HG03378 (cell line): ENCODE measurements around the gene CSF3R.

Source experiments
- ATAC-seq: cut with Tn5 transposase; IDR thresholded peaks from one replicate; pipeline ENCODE4 v1.9.1; 2021; ENCODE audit warnings: mild to moderate bottlenecking, moderate library complexity; ENCODE audit not compliant: unreplicated experiment

CSF3R gene

GRCh38 chr1:36482724-36483388 is at the start of gene CSF3R:
TSS of gene CSF3R (minus strand) at chr1:36482913. CDS start at chr1:36479496, 3,417 bp downstream.
- no peak for ATAC-seq

- no peak for ATAC-seq
Observed at GRCh38 chr1:36531833-36532232, 49.1 kb upstream of the CSF3R start.

GRCh38 chr1:36530791-36531190 is 48.1 kb upstream of the CSF3R start:
- no peak for ATAC-seq

- ATAC-seq, result no peak
Observed at GRCh38 chr1:36530261-36530660, 47.5 kb upstream of the CSF3R start.

GRCh38 chr1:36529769-36530260 is 47.1 kb upstream of the CSF3R start:
- ATAC-seq, result no peak

- ATAC-seq, result no peak
Observed at GRCh38 chr1:36528361-36529349, 45.9 kb upstream of the CSF3R start.

GRCh38 chr1:36525166-36525565 is 42.5 kb upstream of the CSF3R start:
- ATAC-seq, result no peak

- no peak for ATAC-seq
Observed at GRCh38 chr1:36524359-36525062, 41.8 kb upstream of the CSF3R start.

- ATAC-seq, result no peak
Observed at GRCh38 chr1:36523850-36524249, 41.1 kb upstream of the CSF3R start.

GRCh38 chr1:36523230-36523495 is 40.5 kb upstream of the CSF3R start:
- ATAC-seq, result no peak

GRCh38 chr1:36522461-36523229 is 39.9 kb upstream of the CSF3R start:
- ATAC-seq, result no peak

- ATAC-seq, result no peak
Observed at GRCh38 chr1:36522021-36522420, 39.3 kb upstream of the CSF3R start.

- no peak for ATAC-seq
Observed at GRCh38 chr1:36520771-36521420, 38.2 kb upstream of the CSF3R start.

- no peak for ATAC-seq
Observed at GRCh38 chr1:36520056-36520455, 37.3 kb upstream of the CSF3R start.

GRCh38 chr1:36517011-36517771 is 34.5 kb upstream of the CSF3R start:
- no peak for ATAC-seq

- no peak for ATAC-seq
Observed at GRCh38 chr1:36516372-36517010, 33.8 kb upstream of the CSF3R start.

GRCh38 chr1:36515315-36516138 is 32.8 kb upstream of the CSF3R start:
- no peak for ATAC-seq

GRCh38 chr1:36514501-36514900 is 31.8 kb upstream of the CSF3R start:
- ATAC-seq, result no peak
